Colon (tissue), 2 donors: ENCODE data around the gene PTPRN2.
"Not testable (repeated sequence)": the region's sequence is repeated elsewhere in the genome, so short reads cannot be mapped to it uniquely, and the experiment has no call there.

Experiments used
- FAIRE-seq: peaks from 2 replicates; lab custom pipeline; 2012; peaks lifted over from hg19 to GRCh38; lab: Jason Lieb, UNC
- donor health status: control.
- donor health status: control.

The PTPRN2 gene

GRCh38 chr7:157707983-157708918, 879.4 kb downstream of the PTPRN2 start:
- no peak for FAIRE-seq

- FAIRE-seq: no peak
Measured at GRCh38 chr7:157704365-157704764, 883.3 kb downstream of the PTPRN2 start.

GRCh38 chr7:157703534-157704195, 884.0 kb downstream of the PTPRN2 start:
- FAIRE-seq: no peak

- FAIRE-seq: no peak
Measured at GRCh38 chr7:157703131-157703530, 884.5 kb downstream of the PTPRN2 start.

GRCh38 chr7:157702311-157703023, 885.2 kb downstream of the PTPRN2 start:
- no peak for FAIRE-seq

- FAIRE-seq: not testable (repeated sequence)
Measured at GRCh38 chr7:157701395-157702180, 886.0 kb downstream of the PTPRN2 start.

- FAIRE-seq: no peak
Measured at GRCh38 chr7:157700231-157701005, 887.2 kb downstream of the PTPRN2 start.

GRCh38 chr7:157699357-157700013, 888.1 kb downstream of the PTPRN2 start:
- FAIRE-seq: no peak

- not testable (repeated sequence) for FAIRE-seq
Measured at GRCh38 chr7:157697287-157697686, 890.3 kb downstream of the PTPRN2 start.

- not testable (repeated sequence) for FAIRE-seq
Measured at GRCh38 chr7:157695609-157696008, 892.0 kb downstream of the PTPRN2 start.

- no peak for FAIRE-seq
Measured at GRCh38 chr7:157694376-157694665, 893.3 kb downstream of the PTPRN2 start.

GRCh38 chr7:157693521-157694375, 893.9 kb downstream of the PTPRN2 start:
- no peak for FAIRE-seq

GRCh38 chr7:157693071-157693520, 894.5 kb downstream of the PTPRN2 start:
- no peak for FAIRE-seq

GRCh38 chr7:157692460-157693011, 895.1 kb downstream of the PTPRN2 start:
- FAIRE-seq: no peak

- FAIRE-seq: no peak
Measured at GRCh38 chr7:157691586-157692459, 895.8 kb downstream of the PTPRN2 start.

- FAIRE-seq: no peak
Measured at GRCh38 chr7:157690833-157691585, 896.6 kb downstream of the PTPRN2 start.

- no peak for FAIRE-seq
Measured at GRCh38 chr7:157690058-157690832, 897.4 kb downstream of the PTPRN2 start.
